Endothelial cell of umbilical vein (primary cell): ENCODE data around the gene SLC4A1AP. TPM values are rescaled to one million over a fixed set of nuclear protein-coding genes. Genes with fewer than 3 reads are reported as not detected.

Experiments used
- BruUV-seq: library from RNA; stranded (reverse); fragments of 400-500 nt; replicated peaks from 2 replicates; lab custom pipeline; 2021; lab: Mats Ljungman, UMichigan
- CTCF ChIA-PET: fragments of 300-600, 350-600 bp; sonication (Branson Sonifier 250); formaldehyde crosslinking; loops from one replicate; lab custom pipeline; 2021; ENCODE audit warnings: antibody characterized with exemption, inconsistent platforms; lab: Charles Lee
- POLR2A ChIA-PET: fragments of 300-600, 350-600 bp; sonication (Branson Sonifier 250); formaldehyde crosslinking; loops from one replicate; lab custom pipeline; 2021; ENCODE audit warnings: antibody characterized with exemption, inconsistent platforms; lab: Charles Lee
- DNase-seq: peaks from one replicate; pipeline ENCODE4 v3.0.0-alpha.2; 2011; ENCODE audit warnings: low read depth, low spot score
- FAIRE-seq: peaks from 2 replicates; lab custom pipeline; 2011; peaks lifted over from hg19 to GRCh38; lab: Jason Lieb, UNC
- H2AFZ ChIP-seq: 2 replicates; pipeline ENCODE4 v1.6.0; 2012; ENCODE audit warnings: low read depth, low read length, control low read depth, inconsistent platforms
- H3K27ac ChIP-seq: 2 replicates; pipeline ENCODE4 v1.5.1; 2011; ENCODE audit warnings: low read depth, mild to moderate bottlenecking, control low read depth, low read length, moderate library complexity; ENCODE audit not compliant: insufficient read depth
- H3K27me3 ChIP-seq, 2 experiments: 2 replicates each; pipeline versions ENCODE4 v1.6.0 to v1.6.1; 2011; ENCODE audit warnings: low read length in 2 of 2, mixed read lengths in 1 of 2; ENCODE audit not compliant: control insufficient read depth in 2 of 2, insufficient read depth in 2 of 2
- H3K36me3 ChIP-seq, 2 experiments: 2 replicates in 1 of 2; 3 replicates in 1 of 2; pipeline ENCODE4 v1.5.1; 2011; ENCODE audit warnings: low read length in 2 of 2, mild to moderate bottlenecking in 1 of 2, moderate library complexity in 1 of 2; ENCODE audit not compliant: control insufficient read depth in 2 of 2, insufficient read depth in 2 of 2; ENCODE audit errors: extremely low read depth in 1 of 2
- H3K4me1 ChIP-seq: 3 replicates; pipeline ENCODE4 v1.5.1; 2011; ENCODE audit warnings: mild to moderate bottlenecking, low read length; ENCODE audit not compliant: control insufficient read depth, insufficient read depth; ENCODE audit errors: extremely low read depth
- H3K4me2 ChIP-seq: 2 replicates; pipeline ENCODE4 v1.6.1; 2011; ENCODE audit warnings: low read length, control low read depth, mixed read lengths; ENCODE audit not compliant: insufficient read depth
- H3K4me3 ChIP-seq, 3 experiments: fragments of 200-600 bp in 1 of 3; sonication (generic), shearing (Covaris generic) in 1 of 3; replicated peaks in 1 of 3; 2 replicates each; pipeline ENCODE4 v1.5.1; 2011 to 2016; ENCODE audit warnings: control low read depth in 3 of 3, low read length in 3 of 3, mild to moderate bottlenecking in 2 of 3, inconsistent platforms in 1 of 3, low read depth in 1 of 3, moderate library complexity in 1 of 3; ENCODE audit not compliant: insufficient read depth in 1 of 3
- H3K79me2 ChIP-seq: 2 replicates; pipeline ENCODE4 v1.6.0; 2012; ENCODE audit warnings: low read length, inconsistent platforms; ENCODE audit not compliant: control insufficient read depth, insufficient read depth
- H3K9ac ChIP-seq: replicated peaks from 2 replicates; pipeline ENCODE3; 2011; ENCODE audit warnings: low read length, control low read depth; ENCODE audit not compliant: insufficient read depth; ENCODE audit errors: extremely low read depth
- H3K9me1 ChIP-seq: replicated peaks from 3 replicates; pipeline ENCODE4 v1.6.0; 2011; ENCODE audit warnings: mild to moderate bottlenecking, low read length; ENCODE audit not compliant: control insufficient read depth, insufficient read depth; ENCODE audit errors: extremely low read depth
- H3K9me3 ChIP-seq: replicated peaks from 2 replicates; pipeline ENCODE4 v1.5.1; 2012; ENCODE audit warnings: low read length, inconsistent platforms; ENCODE audit not compliant: control insufficient read depth, insufficient read depth
- H4K20me1 ChIP-seq: replicated peaks from 2 replicates; pipeline ENCODE3; 2011; ENCODE audit warnings: mild to moderate bottlenecking, low read length; ENCODE audit not compliant: control insufficient read depth, insufficient read depth; ENCODE audit errors: extremely low read depth
- FOS ChIP-seq: IDR thresholded peaks from 2 replicates; pipeline ENCODE4 v1.6.1; 2011; ENCODE audit warnings: mild to moderate bottlenecking, low read length, moderate library complexity, borderline replicate concordance; ENCODE audit not compliant: insufficient read depth
- GATA2 ChIP-seq: IDR thresholded peaks from 2 replicates; pipeline ENCODE4 v1.7.0; 2011; ENCODE audit warnings: low read depth, mild to moderate bottlenecking, moderate library complexity, mixed read lengths, low read length; ENCODE audit not compliant: insufficient read length, insufficient read depth
- JUN ChIP-seq: IDR thresholded peaks from 2 replicates; pipeline ENCODE4 v1.6.1; 2011; ENCODE audit warnings: borderline replicate concordance, low read depth; ENCODE audit not compliant: insufficient read length, insufficient read depth
- MYC ChIP-seq: IDR thresholded peaks from one replicate; pipeline ENCODE4 v1.6.1; 2011; ENCODE audit warnings: mild to moderate bottlenecking, low read depth, low read length
- POLR2A ChIP-seq: IDR thresholded peaks from 2 replicates; pipeline ENCODE4 v1.6.1; 2012; ENCODE audit warnings: low read depth, mild to moderate bottlenecking, control low read depth, low read length
- dilution Hi-C: fragments of 300-500 bp; cut with MboI; formaldehyde crosslinking; loops from one replicate; pipeline ENCODE4 v1.15.0; 2019; ENCODE audit warnings: low sequenced_read_pairs; ENCODE audit not compliant: extremely low pct_ligation_motif_present
- intact Hi-C: fragments of 100-400 bp; cut with micrococcal nuclease; formaldehyde crosslinking; loops from one replicate; pipeline ENCODE4 v1.10.0; 2022
- polyA plus RNA-seq, 4 experiments: library from polyadenylated mRNA; depleted of rRNA in 3 of 4; stranded (reverse) in 3 of 4; unstranded in 1 of 4; fragments of >200 nt; gene quantifications; 2 replicates each; pipeline versions ENCODE4 v1.2.1 to v1.2.3, GENCODE V29; 2011 to 2012; ENCODE audit warnings: missing spikeins in 1 of 4
- total RNA-seq: library from RNA; stranded (reverse); gene quantifications from 2 replicates; pipeline ENCODE4 v1.2.3, GENCODE V29; 2021
- TF ChIP-seq, protein P1 (sequence below), 2 donors: IDR thresholded peaks; 1 replicate in 1 of 2; 2 replicates in 1 of 2; pipeline ENCODE4 v1.5.1; 2011; ENCODE audit warnings: low read length in 2 of 2, mild to moderate bottlenecking in 2 of 2, moderate library complexity in 2 of 2, control low read depth in 1 of 2, inconsistent platforms in 1 of 2, low read depth in 1 of 2; ENCODE audit not compliant: insufficient read depth in 1 of 2; ENCODE audit errors: extremely low read depth in 1 of 2
- TF ChIP-seq, protein P2 (sequence below): IDR thresholded peaks from 2 replicates; pipeline ENCODE4 v1.6.1; 2011; ENCODE audit not compliant: insufficient read depth, insufficient read length

Gene SLC4A1AP
- total and polyA plus RNA-seq, 2 donors (not counting 3 experiments of a cell fraction or from before 2014, with no cell fraction given) = 9.5 to 28.4 TPM

DNA sequence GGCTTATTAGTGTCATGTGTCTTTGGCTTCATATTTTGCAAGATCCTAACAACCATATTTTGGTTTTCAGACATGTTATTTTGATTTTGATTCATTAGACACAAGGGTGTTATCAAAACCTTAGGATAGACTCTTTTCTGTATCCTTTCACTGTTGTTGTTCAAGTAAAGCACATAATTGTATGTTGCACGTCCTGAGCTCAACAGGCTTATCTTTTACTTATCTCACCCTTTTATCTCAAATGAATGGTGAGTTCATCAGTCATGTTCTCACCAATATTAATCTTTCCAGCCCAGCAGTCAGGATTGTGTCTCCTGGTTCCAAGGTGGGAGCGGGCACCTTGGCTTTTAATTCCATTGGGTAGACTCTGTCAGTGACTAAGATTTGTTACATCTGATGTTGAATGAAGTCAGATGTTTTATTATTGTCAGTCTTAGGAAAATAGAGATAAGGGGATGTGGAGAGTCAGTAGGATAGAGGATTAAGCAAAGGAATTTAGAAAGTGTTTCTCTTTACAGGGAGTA, 22.9 kb upstream of the SLC4A1AP start:
- Histone ChIP-seq H3K9me3 (no peaks in the 10 kb centered on the region), H3K9me1 (no peaks in the 10 kb centered on the region), H3K27ac (no peak overlapping the region), H3K27me3 (no peaks in the 10 kb centered on the region), H2AFZ (no peak overlapping the region), H3K4me1 (no peaks in the 10 kb centered on the region), H4K20me1 (no peaks in the 10 kb centered on the region), H3K36me3 (peaks cover 19 to 23% of the 10 kb centered on the region in 2 experiments), H3K9ac (no peak overlapping the region), H3K4me2 (no peak overlapping the region), H3K79me2 (no peaks in the 10 kb centered on the region), H3K4me3 (no peak overlapping the region)
- TF ChIP-seq GATA2 (no peak), POLR2A (no peak), FOS (no peak), MYC (no peak), JUN (no peak)
- TF ChIP-seq, protein P1, sequence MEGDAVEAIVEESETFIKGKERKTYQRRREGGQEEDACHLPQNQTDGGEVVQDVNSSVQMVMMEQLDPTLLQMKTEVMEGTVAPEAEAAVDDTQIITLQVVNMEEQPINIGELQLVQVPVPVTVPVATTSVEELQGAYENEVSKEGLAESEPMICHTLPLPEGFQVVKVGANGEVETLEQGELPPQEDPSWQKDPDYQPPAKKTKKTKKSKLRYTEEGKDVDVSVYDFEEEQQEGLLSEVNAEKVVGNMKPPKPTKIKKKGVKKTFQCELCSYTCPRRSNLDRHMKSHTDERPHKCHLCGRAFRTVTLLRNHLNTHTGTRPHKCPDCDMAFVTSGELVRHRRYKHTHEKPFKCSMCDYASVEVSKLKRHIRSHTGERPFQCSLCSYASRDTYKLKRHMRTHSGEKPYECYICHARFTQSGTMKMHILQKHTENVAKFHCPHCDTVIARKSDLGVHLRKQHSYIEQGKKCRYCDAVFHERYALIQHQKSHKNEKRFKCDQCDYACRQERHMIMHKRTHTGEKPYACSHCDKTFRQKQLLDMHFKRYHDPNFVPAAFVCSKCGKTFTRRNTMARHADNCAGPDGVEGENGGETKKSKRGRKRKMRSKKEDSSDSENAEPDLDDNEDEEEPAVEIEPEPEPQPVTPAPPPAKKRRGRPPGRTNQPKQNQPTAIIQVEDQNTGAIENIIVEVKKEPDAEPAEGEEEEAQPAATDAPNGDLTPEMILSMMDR (IDR thresholded peaks at IDR 0.05; ENCODE audit: extremely low read depth in 1 of 2, insufficient read depth in 1 of 2, low read depth in 1 of 2, low read length in 2 of 2) = no peak
- TF ChIP-seq, protein P2, sequence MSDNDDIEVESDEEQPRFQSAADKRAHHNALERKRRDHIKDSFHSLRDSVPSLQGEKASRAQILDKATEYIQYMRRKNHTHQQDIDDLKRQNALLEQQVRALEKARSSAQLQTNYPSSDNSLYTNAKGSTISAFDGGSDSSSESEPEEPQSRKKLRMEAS = no peak
- no peak for DNase-seq
- POLR2A ChIA-PET = interaction anchor here (1.0 kb wide), 1 partner anchor 13 kb away, joined by 3 read pairs; no protein-coding TSS in a partner anchor
- intact Hi-C loops = no loop called here
- CTCF ChIA-PET = interaction anchor here (0.6 kb wide), 1 partner anchor 27 kb away, joined by 3 read pairs; no protein-coding TSS in a partner anchor
- no TSS peak for BruUV-seq
- FAIRE-seq = no peak
- dilution Hi-C loops = no loop called here
